CD4-positive, CD25-positive, alpha-beta regulatory T cell (primary cell): ENCODE results near the gene NPIPB12. TPM values are rescaled to one million over a fixed set of nuclear protein-coding genes. Genes with fewer than 3 reads are reported as not detected.
"Not testable (repeated sequence)": the region's sequence is repeated elsewhere in the genome, so short reads cannot be mapped to it uniquely, and the experiment has no call there.

Experiments
- ATAC-seq, 2 donors: fragments of 150-1000 bp; cut with Tn5 transposase; one replicate each; pipeline ENCODE4 v1.10.0; 2021; ENCODE audit warnings: low read depth in 2 of 2, moderate number of reproducible peaks in 2 of 2, moderate library complexity in 1 of 2
- DNase-seq, 3 donors: peaks; one replicate each; pipeline versions ENCODE4 v3.0.0 to v3.0.0-alpha.2; 2012 to 2022; ENCODE audit warnings: mixed read lengths in 1 of 3
- H3K27ac ChIP-seq: one replicate; pipeline ENCODE4 v1.7.0; 2013; ENCODE audit warnings: mild to moderate bottlenecking, low read length; ENCODE audit not compliant: insufficient read depth, poor library complexity, severe bottlenecking
- H3K27me3 ChIP-seq: one replicate; pipeline ENCODE4 v1.7.0; 2013; ENCODE audit warnings: low read length; ENCODE audit not compliant: control insufficient read depth, insufficient read depth
- H3K36me3 ChIP-seq: one replicate; pipeline ENCODE4 v1.7.0; 2013; ENCODE audit warnings: mild to moderate bottlenecking, low read length, moderate library complexity; ENCODE audit not compliant: control insufficient read depth, insufficient read depth
- H3K4me1 ChIP-seq: 2 replicates; pipeline ENCODE4 v1.7.0; 2013; ENCODE audit warnings: mild to moderate bottlenecking, low read length; ENCODE audit not compliant: insufficient read depth, control insufficient read depth, poor library complexity, severe bottlenecking
- H3K4me3 ChIP-seq: one replicate; pipeline ENCODE4 v1.7.0; 2013; ENCODE audit warnings: low read depth, mild to moderate bottlenecking, low read length, moderate library complexity
- H3K9me3 ChIP-seq, 2 experiments: 1 replicate in 1 of 2; 2 replicates in 1 of 2; pipeline ENCODE4 v1.7.0; 2013; ENCODE audit warnings: low read length in 2 of 2, mild to moderate bottlenecking in 1 of 2, moderate library complexity in 1 of 2; ENCODE audit not compliant: control insufficient read depth in 2 of 2
- H3K27ac Mint-ChIP-seq, 3 donors: one replicate each; pipeline ENCODE4 v1.8.0; 2020 to 2022; ENCODE audit warnings: mild to moderate bottlenecking in 3 of 3, mixed read lengths in 3 of 3, moderate library complexity in 2 of 3
- H3K27me3 Mint-ChIP-seq: one replicate; pipeline ENCODE4 v1.8.0; 2022; ENCODE audit warnings: mild to moderate bottlenecking, mixed read lengths
- H3K36me3 Mint-ChIP-seq: one replicate; pipeline ENCODE4 v1.8.0; 2020; ENCODE audit warnings: mixed read lengths
- H3K4me1 Mint-ChIP-seq, 4 donors: one replicate each; pipeline ENCODE4 v1.8.0; 2020 to 2022; ENCODE audit warnings: mixed read lengths in 4 of 4, mild to moderate bottlenecking in 1 of 4
- H3K4me3 Mint-ChIP-seq, 4 donors: one replicate each; pipeline ENCODE4 v1.8.0; 2020 to 2022; ENCODE audit warnings: mild to moderate bottlenecking in 4 of 4, mixed read lengths in 4 of 4, moderate library complexity in 3 of 4
- H3K9me3 Mint-ChIP-seq, 7 donors: one replicate each; pipeline ENCODE4 v1.8.0; 2020 to 2022; ENCODE audit warnings: mixed read lengths in 7 of 7, mild to moderate bottlenecking in 3 of 7, moderate library complexity in 2 of 7
- polyA plus RNA-seq, 4 donors: library from polyadenylated mRNA; unstranded; fragments of 300-500 nt; fragmentation: Illumina TruSeq; gene quantifications; one replicate each; pipeline ENCODE4 v1.2.3, GENCODE V29; 2021
- total RNA-seq: library from RNA; stranded (reverse); gene quantifications from one replicate; pipeline ENCODE4 v1.2.3, GENCODE V29; 2022

The NPIPB12 gene
- total RNA-seq (170 TPM), polyA plus RNA-seq (1 to 10 TPM; 1.6 to 4.1 (median 2.5) TPM)

DNA sequence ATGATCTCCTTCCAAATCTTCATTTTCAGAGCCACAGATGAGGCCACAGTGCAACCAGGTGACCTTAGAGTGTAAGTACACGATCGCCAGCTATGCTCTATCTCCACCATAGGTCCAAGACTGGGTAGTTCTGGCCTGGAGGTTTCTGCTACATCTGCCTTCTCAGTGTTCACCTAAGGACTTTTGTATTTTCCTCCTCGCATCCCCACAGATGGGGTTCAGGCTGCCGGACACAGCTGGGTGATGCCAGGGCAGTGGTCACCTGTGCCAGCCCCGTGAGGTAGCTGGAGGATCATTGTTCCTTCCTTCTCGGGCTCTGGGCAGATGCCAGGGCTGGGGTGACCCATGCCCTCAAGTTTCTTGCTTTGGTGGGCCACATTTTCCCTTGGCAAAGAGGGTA is at the start of gene NPIPB12:
Gene NPIPB12, minus strand, starts transcription at position 101 of the 400 bp plus-strand sequence.
- H3K9me3 Mint-ChIP-seq, H3K4me1 Mint-ChIP-seq, H3K4me1 ChIP-seq, H3K4me3 Mint-ChIP-seq, H3K27me3 Mint-ChIP-seq, H3K36me3 Mint-ChIP-seq, H3K27ac Mint-ChIP-seq, H3K4me3 ChIP-seq, ATAC-seq, DNase-seq, H3K27ac ChIP-seq, H3K36me3 ChIP-seq, H3K27me3 ChIP-seq, H3K9me3 ChIP-seq: not testable (repeated sequence)

DNA sequence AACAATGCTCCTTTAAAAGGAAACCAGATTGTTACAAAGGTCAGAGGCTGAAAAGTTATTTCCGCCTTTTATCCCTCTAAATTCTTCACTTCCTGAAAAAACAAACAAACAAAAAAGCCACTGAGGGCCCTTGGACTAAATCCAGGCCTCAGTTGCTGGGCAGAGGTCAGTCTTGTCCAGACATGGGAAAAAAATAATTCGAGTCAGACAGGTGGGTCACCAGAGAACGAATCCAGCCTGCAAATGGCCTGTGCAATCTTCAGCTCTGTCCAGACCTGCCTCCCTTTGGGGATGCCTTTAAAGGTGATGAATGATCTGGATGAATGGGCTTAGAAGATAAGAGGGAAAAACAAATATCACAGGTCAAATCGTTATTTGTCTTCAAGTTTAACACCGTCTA is 15.3 kb upstream of the NPIPB12 start:
- not testable (repeated sequence) for H3K4me1 ChIP-seq, H3K9me3 Mint-ChIP-seq, DNase-seq, H3K27ac Mint-ChIP-seq, H3K27me3 ChIP-seq, H3K4me1 Mint-ChIP-seq, ATAC-seq, H3K9me3 ChIP-seq, H3K36me3 Mint-ChIP-seq, H3K27me3 Mint-ChIP-seq, H3K27ac ChIP-seq, H3K4me3 Mint-ChIP-seq, H3K36me3 ChIP-seq, H3K4me3 ChIP-seq

DNA sequence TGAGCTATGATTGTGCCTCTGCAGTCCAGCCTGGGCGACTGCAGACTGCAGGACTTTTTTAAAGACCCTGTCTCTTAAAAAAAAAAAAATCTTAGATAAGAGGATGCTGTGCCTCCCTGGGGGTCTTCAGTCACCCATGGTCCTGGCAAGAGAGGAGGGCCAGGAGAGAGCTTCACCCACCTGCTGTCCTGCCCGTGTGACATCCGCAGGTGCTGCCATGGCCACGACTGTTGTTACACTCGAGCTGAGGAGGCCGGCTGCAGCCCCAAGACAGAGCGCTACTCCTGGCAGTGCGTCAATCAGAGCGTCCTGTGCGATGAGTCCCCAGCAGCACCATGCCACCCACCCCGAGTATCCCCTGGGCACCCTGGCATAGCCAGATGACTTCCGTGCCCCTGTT is 23.9 kb downstream of the NPIPB12 start:
- H3K36me3 Mint-ChIP-seq, DNase-seq, H3K36me3 ChIP-seq, H3K27ac ChIP-seq, H3K4me1 ChIP-seq, H3K4me3 Mint-ChIP-seq, H3K9me3 ChIP-seq, H3K4me1 Mint-ChIP-seq, H3K27me3 ChIP-seq, H3K27ac Mint-ChIP-seq, ATAC-seq, H3K9me3 Mint-ChIP-seq, H3K4me3 ChIP-seq, H3K27me3 Mint-ChIP-seq: not testable (repeated sequence)

DNA sequence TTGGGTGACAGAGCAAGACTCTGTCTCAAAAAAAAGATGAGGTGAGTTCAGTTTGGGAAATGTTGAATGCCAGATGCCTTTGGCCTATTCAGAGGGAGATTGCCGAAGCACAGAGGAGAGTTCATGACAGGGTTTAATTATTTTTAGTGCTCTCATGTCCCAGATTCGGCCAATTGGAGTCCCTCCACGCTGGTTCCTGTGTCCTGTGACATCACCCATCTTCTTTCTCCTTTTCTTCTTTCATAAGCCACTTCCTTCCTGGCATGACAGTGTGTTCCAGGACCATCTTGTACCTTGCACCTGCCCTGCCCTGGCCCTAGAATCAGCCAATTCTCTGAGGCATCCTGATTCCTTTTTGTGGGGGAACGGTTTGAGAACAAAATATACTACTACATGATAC is 34.1 kb downstream of the NPIPB12 start:
- H3K27ac ChIP-seq, H3K27me3 Mint-ChIP-seq, H3K4me1 Mint-ChIP-seq, H3K36me3 Mint-ChIP-seq, H3K4me3 Mint-ChIP-seq, DNase-seq, H3K4me1 ChIP-seq, H3K27ac Mint-ChIP-seq, H3K4me3 ChIP-seq, H3K9me3 Mint-ChIP-seq, H3K9me3 ChIP-seq, H3K27me3 ChIP-seq, H3K36me3 ChIP-seq: not testable (repeated sequence)
- peak; percentile 27 to 43 for ATAC-seq

DNA sequence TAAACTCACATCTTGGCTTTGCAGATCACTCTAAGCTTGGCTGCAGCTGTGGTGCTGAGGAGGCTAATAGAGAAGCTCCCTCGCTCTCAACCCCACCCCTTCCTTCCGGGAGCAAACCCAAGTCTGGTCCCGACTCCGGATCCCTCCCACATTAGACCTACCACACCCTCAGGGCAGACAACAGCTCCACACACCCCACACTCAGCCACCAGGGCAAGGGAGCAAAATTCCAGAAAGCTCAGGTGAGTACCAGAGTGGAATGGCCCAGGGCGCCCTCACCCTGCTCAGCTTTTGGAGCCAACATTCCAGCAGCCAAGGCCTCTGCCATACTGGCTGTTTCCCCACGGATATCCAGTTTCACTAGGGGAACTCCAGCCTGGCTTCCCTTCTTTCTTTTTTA is 36.5 kb downstream of the NPIPB12 start:
- H3K9me3 Mint-ChIP-seq, H3K27me3 Mint-ChIP-seq, H3K27ac ChIP-seq, H3K9me3 ChIP-seq, H3K4me1 ChIP-seq, H3K27ac Mint-ChIP-seq, H3K4me3 ChIP-seq, H3K27me3 ChIP-seq, H3K36me3 ChIP-seq, H3K36me3 Mint-ChIP-seq, H3K4me1 Mint-ChIP-seq: not testable (repeated sequence)
- peak overlapping the region in 3 of 4 donors; percentile 59 to 74 (median 62) for H3K4me3 Mint-ChIP-seq
- ATAC-seq = peak; percentile 32 to 41
- peak in 2 of 3 donors; percentile 19 to 25 for DNase-seq

DNA sequence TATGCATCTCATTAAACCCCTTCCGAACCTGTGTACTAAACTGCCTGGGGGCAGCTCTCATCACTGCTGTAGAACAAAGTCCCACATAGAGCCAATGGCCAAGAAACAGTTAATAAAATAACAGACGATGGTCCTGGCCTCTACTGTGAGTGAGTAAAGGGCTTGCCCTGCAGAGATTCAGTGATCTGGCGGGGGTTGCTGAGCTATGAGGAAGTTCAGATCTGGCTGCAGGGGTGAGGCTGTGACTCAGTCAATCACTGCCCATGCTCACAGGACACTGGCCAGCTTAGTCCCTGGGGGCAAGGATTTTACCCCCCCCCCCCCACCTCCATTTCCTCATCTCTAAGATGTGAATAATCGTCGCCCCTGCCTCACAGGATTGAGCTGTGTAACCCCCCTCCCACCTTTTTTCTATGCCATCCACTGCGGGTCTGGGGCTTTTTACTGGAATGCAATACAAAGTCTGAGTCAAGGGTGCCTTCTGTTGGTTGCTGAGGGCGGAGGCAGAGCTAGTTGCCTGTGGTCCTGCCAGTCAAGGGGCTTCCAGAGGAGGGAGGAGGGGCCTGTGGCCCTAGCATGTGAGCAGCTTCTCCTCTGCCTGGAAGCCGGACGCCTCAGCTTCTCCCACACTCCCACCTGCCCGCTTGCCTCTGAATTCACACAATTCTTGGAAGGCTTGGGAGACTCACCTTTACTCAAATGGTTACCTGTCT is 38.4 kb downstream of the NPIPB12 start:
- not testable (repeated sequence) for H3K27me3 ChIP-seq, H3K27ac ChIP-seq, H3K4me3 ChIP-seq, H3K9me3 Mint-ChIP-seq, H3K27ac Mint-ChIP-seq, DNase-seq, H3K9me3 ChIP-seq, H3K36me3 Mint-ChIP-seq, H3K4me1 ChIP-seq, H3K36me3 ChIP-seq, H3K27me3 Mint-ChIP-seq, H3K4me3 Mint-ChIP-seq, H3K4me1 Mint-ChIP-seq
- ATAC-seq = peak in 1 of 2 donors; percentile 11

DNA sequence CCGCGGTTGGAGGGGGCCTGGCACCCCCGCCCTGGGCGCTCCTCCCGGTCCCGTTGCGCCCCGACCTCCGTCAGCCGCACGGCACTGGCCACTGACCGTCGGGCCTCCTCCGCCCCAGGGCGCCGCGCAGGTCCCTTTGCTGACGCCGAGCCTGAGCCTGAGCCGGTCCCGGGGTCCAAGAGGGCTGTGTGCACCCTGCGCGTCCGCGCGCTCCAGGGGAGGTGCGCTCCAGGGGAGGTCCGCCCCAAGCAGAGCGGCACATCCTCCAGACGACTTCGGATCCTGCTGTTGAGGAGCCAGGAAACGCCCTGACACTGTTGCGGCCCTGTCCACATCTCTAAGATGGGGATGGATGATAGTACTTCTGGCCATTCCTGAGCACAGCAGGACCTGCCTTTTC is 39.3 kb downstream of the NPIPB12 start:
- DNase-seq, H3K36me3 Mint-ChIP-seq, H3K27ac ChIP-seq, H3K4me1 Mint-ChIP-seq, H3K4me3 Mint-ChIP-seq, H3K27ac Mint-ChIP-seq, H3K4me1 ChIP-seq, H3K36me3 ChIP-seq, H3K27me3 Mint-ChIP-seq, H3K9me3 ChIP-seq, H3K9me3 Mint-ChIP-seq, H3K4me3 ChIP-seq, H3K27me3 ChIP-seq: not testable (repeated sequence)
- ATAC-seq = peak; percentile 46 to 60

DNA sequence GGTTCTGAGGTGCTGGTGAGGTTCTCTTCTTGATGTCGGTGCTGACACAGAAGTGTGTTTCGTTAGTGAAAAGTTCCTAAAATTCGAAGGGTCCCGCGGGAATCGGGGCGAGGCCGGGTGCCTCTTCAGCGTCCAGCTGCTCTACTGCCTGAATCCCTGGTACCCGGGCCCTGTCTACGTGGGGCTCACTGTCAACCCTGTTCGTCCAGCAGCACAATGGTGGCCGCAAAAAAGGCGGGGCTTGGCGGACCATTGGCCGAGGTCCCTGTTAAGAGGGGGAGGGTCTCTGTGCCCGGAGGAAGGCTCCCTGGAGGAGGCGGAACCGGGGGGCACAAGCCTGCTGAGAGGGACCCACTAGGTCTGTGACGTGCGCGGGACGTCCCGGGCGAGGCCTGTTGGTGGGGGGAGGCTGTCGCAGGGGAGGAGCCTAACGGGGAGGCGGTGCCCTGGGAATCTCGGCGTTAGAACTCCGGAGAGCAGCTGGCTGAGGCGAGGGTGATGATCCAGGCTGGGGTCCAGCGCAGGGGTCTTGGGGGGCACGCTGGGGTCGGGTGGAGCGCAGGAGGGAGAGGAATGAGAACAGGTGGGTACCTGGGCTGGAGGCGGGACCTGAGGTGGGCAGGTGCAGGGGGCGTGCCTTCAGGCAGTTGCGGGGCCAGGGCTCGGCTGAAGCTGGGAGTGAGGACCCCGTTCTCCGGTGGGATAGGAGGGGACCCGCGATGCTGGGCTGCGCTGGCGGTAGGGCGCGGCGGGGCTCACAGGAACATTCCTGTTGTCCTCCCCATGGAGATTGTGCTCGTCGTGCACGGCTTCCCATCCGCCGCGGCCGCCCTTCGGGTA is 40.0 kb downstream of the NPIPB12 start:
- not testable (repeated sequence) for H3K4me1 Mint-ChIP-seq, H3K4me1 ChIP-seq, H3K27ac ChIP-seq, H3K27me3 ChIP-seq, H3K4me3 ChIP-seq, H3K9me3 Mint-ChIP-seq, H3K36me3 ChIP-seq, DNase-seq, H3K36me3 Mint-ChIP-seq, H3K9me3 ChIP-seq, H3K4me3 Mint-ChIP-seq, H3K27ac Mint-ChIP-seq, H3K27me3 Mint-ChIP-seq
- ATAC-seq = peak in 1 of 2 donors; percentile 43
